Motor neuron (in vitro differentiated cells): ENCODE results near the gene ORAI2. TPM values are rescaled to one million over a fixed set of nuclear protein-coding genes. Genes with fewer than 3 reads are reported as not detected.

Experiments used
- ATAC-seq, 8 experiments: fragments of 200-7000 bp; cut with Tn5 transposase; replicated peaks in 6 of 8; 2 replicates each; pipeline ENCODE4 v1.8.0; 2021; ENCODE audit warnings: mild to moderate bottlenecking in 8 of 8, moderate library complexity in 8 of 8
- H3K27ac ChIP-seq, 2 donors: fragments of 250-450 bp; sonication (Bioruptor Pico); 2 replicates each; pipeline ENCODE4 v1.9.0; 2021; ENCODE audit warnings: antibody characterized with exemption in 2 of 2, mild to moderate bottlenecking in 2 of 2, moderate library complexity in 1 of 2
- H3K4me1 ChIP-seq, 2 donors: fragments of 250-450 bp; sonication (Bioruptor Pico); replicated peaks in 1 of 2; 2 replicates each; pipeline ENCODE4 v1.6.1; 2021; ENCODE audit warnings: antibody characterized with exemption in 2 of 2, mild to moderate bottlenecking in 2 of 2, moderate library complexity in 1 of 2
- H3K4me3 ChIP-seq, 5 donors: fragments of 250-450 bp; sonication (Bioruptor Pico); 2 replicates each; pipeline ENCODE4 v1.9.0; 2021; ENCODE audit warnings: antibody characterized with exemption in 5 of 5, mild to moderate bottlenecking in 5 of 5, moderate library complexity in 4 of 5
- WGBS, 10 experiments: fragments of 450-650 bp; shearing (Covaris generic); methylation state at CpG; one replicate each; pipeline ENCODE4 v1.0.0; 2022; 5-methylcytosine and 5-hydroxymethylcytosine counted together
- in situ Hi-C, 9 experiments: fragments of 400-800 bp; cut with MboI; loops; one replicate each; pipeline ENCODE4 v1.15.0; 2021; ENCODE audit warnings: low sequenced_read_pairs in 9 of 9, low pct_unique_long_range_greater_than_20kb in 2 of 9; ENCODE audit not compliant: unreplicated experiment in 9 of 9
- total RNA-seq, 8 experiments: library from RNA; unstranded; fragments of 300-600 nt; gene quantifications; 2 replicates each; pipeline versions ENCODE4 v1.2.3 to v1.2.4, GENCODE V29; 2022

Gene ORAI2
- total RNA-seq, 8 experiments from 2014 or later = 5.4 to 45.0 (median 21.4) TPM

DNA sequence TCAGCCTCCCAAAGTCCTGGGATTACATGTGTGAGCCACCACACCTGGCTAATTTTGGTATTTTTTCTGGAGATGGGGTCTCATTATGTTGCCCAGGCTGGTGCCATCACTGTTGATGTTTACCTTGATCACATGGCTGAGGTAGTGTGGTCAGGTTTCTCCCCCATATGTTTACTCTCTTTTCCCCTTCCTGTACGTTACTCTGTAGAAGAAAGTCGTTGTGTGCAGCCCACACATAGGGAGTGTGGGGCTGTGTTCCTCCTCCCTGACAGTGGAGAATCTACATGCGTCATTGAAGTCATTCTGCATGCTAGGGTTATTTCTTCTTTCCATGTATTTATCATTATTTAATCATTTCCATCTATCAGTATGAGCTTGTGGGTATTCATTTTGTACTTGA, 16.3 kb upstream of the ORAI2 start:
- 70 to 100% (median 84%) methylated on average over 1 to 3 of the region's 3 CpGs; no CpG with 5 or more reads in 3 of the 10 experiments for WGBS, 10 experiments
- H3K27ac ChIP-seq = no peak overlapping the region
- no peak overlapping the region for H3K4me3 ChIP-seq
- H3K4me1 ChIP-seq = no peaks in the 10 kb centered on the region
- ATAC-seq = no peak
- in situ Hi-C loops = no loop called here

DNA sequence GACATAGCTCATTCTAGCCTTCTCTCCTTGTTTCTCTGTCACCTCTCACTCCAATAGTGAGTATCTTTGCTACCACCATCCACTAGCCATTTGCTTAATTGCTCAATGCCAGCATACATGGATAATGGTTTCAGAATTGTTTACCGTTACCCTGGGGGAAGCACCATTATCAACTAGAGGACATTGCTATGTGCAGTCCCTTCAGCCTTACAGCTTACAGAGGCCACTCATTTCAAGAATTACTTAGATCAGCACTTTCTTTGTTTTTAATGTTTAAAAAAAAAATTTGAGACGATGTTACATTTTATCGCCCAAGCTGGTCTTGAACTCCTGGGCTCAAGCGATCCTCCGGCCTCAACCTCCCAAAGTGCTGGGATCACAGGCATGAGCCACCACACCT, 14.8 kb upstream of the ORAI2 start:
- in situ Hi-C loops = no loop called here
- ATAC-seq = peak in 1 of 8 experiments; percentile 88
- Histone ChIP-seq H3K4me1 (no peaks in the 10 kb centered on the region), H3K27ac (no peak overlapping the region), H3K4me3 (no peak overlapping the region)
- WGBS, 10 experiments = 96 to 100% (median 100%) methylated on average over 2 to 5 of the region's 5 CpGs; no CpG with 5 or more reads in 5 of the 10 experiments

DNA sequence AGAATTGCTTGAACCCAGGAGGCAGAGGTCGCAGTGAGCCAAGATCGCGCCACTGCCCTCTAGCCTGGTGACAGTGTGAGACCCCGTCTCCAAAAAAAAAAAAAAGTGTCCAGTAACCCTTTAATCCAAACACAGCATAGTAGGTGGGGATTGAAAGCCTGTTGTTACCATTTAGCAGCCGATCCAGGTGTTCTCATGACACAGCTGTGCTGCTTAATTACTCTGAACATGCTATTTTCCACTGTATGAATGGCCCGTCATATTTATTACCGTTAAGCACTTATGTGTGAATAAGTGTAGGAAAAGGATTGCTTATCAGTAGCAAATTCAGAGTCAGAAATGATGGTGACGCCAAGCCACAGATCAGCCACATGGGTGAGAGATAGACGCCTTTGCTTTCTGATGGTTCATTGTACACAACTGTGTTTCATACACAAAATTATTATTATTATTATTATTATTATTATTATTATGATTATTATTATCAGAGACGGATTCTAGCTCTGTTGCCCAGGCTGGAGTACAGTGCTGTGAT, 11.6 kb upstream of the ORAI2 start:
- H3K4me3 ChIP-seq = no peak overlapping the region
- peaks cover 0 to 2% of the 10 kb centered on the region in 2 donors for H3K4me1 ChIP-seq
- WGBS, 10 experiments = 70 to 100% (median 93%) methylated on average over 2 to 9 of the region's 10 CpGs; no CpG with 5 or more reads in 3 of the 10 experiments
- H3K27ac ChIP-seq = no peak overlapping the region
- ATAC-seq = no peak
- in situ Hi-C loops = no loop called here

- ATAC-seq = peak in 5 of 8 experiments; percentile 29 to 47 (median 46)
Measured at GRCh38 chr7:102424129-102424551, 9.2 kb upstream of the ORAI2 start.

DNA sequence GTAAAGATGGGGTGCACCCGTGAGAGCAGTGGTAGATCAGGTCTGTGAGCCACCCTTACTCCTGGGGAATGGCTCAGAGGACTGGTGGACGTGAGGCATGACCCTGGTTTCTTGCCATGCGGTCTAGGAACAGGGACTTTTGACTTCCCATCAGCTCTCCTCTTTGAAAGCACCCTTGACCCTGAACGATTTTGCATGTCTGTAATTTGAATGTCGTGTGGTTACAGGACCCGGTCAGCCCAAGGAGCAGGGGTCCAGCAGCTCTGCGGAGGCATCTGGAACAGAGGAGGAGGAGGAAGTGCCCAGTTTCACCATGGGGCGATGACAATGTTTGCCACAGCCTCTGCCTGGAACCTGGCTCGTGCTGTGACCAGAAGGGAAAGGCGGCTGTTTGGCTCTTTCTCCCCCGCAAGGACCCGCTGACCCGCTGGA, 8.6 kb upstream of the ORAI2 start:
- WGBS, 10 experiments = 80 to 100% (median 94%) methylated on average over 1 to 3 of the region's 13 CpGs; no CpG with 5 or more reads in 5 of the 10 experiments
- in situ Hi-C loops = no loop called here
- Histone ChIP-seq H3K4me1 (peaks cover 0 to 2% of the 10 kb centered on the region in 2 donors), H3K4me3 (no peak overlapping the region), H3K27ac (peak overlapping the region in 1 of 2 donors; percentile 52)
- ATAC-seq = no peak

More at GRCh38 chr7:102424129-102424551, 9.2 kb upstream of the ORAI2 start:
- Histone ChIP-seq H3K27ac (peak overlapping the region in 1 of 2 donors; percentile 52), H3K4me1 (peaks cover 0 to 2% of the 10 kb centered on the region in 2 donors), H3K4me3 (no peak overlapping the region)
- 47 to 64% (median 62%) methylated on average over 2 to 8 of the region's 12 CpGs; no CpG with 5 or more reads in 7 of the 10 experiments for WGBS, 10 experiments
- in situ Hi-C loops = no loop called here

DNA sequence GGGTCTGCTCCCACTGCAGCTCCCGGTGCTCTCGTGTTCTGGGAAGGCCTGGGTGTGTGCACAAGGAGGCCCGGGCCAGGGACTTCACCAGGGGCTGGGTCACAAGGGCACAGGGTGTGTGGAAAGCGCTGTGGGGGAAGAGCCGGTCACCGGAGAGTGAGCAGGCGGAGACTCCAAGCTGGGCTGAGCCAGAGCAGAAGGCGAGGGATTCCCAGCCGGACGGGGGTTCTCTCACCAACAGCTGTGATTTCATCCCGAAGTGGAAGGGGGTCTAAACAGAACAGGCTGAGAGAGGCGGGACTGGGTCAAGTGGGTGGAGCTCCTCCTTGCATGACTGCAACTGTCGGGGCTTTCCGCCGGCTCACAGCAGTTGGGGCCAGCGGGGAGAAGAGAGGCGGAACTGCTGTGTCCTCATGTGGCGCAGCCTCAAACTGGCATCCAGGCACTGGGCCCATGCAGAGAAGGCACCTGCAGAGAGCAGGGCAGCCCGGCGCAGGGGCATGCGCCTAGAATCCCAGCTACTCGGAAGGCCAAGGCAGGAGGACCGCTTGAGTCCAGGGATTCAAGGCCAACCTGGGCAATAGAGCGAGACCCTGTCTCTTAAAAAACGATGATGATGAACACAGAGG, 7.6 kb upstream of the ORAI2 start:
- whole genome bisulfite sequencing, 10 experiments = 45 to 94% (median 66%) methylated on average over 1 to 7 of the region's 25 CpGs; no CpG with 5 or more reads in 4 of the 10 experiments
- no peak overlapping the region for H3K4me3 ChIP-seq
- in situ Hi-C loops = no loop called here
- H3K27ac ChIP-seq = peak overlapping the region in 1 of 2 donors; percentile 19
- peak in 7 of 8 experiments; percentile 13 to 82 (median 70) for ATAC-seq
- peaks cover 0 to 2% of the 10 kb centered on the region in 2 donors for H3K4me1 ChIP-seq

GRCh38 chr7:102426268-102427018, 6.9 kb upstream of the ORAI2 start:
- H3K4me1 ChIP-seq = peaks cover 2 to 6% of the 10 kb centered on the region in 2 donors
- H3K4me3 ChIP-seq = no peak overlapping the region
- WGBS, 10 experiments = 72 to 100% (median 93%) methylated on average over 3 to 10 of the region's 16 CpGs; no CpG with 5 or more reads in 3 of the 10 experiments
- in situ Hi-C loops = no loop called here
- no peak overlapping the region for H3K27ac ChIP-seq
- no peak for ATAC-seq

- 83 to 100% (median 100%) methylated on average over 1 to 4 of the region's 5 CpGs; no CpG with 5 or more reads in 5 of the 10 experiments for WGBS, 10 experiments
- ATAC-seq = no peak
- Histone ChIP-seq H3K4me3 (no peak overlapping the region), H3K4me1 (peaks cover 7 to 12% of the 10 kb centered on the region in 2 donors), H3K27ac (no peak overlapping the region)
- in situ Hi-C loops = no loop called here
Measured at GRCh38 chr7:102427019-102427405, 6.4 kb upstream of the ORAI2 start.

DNA sequence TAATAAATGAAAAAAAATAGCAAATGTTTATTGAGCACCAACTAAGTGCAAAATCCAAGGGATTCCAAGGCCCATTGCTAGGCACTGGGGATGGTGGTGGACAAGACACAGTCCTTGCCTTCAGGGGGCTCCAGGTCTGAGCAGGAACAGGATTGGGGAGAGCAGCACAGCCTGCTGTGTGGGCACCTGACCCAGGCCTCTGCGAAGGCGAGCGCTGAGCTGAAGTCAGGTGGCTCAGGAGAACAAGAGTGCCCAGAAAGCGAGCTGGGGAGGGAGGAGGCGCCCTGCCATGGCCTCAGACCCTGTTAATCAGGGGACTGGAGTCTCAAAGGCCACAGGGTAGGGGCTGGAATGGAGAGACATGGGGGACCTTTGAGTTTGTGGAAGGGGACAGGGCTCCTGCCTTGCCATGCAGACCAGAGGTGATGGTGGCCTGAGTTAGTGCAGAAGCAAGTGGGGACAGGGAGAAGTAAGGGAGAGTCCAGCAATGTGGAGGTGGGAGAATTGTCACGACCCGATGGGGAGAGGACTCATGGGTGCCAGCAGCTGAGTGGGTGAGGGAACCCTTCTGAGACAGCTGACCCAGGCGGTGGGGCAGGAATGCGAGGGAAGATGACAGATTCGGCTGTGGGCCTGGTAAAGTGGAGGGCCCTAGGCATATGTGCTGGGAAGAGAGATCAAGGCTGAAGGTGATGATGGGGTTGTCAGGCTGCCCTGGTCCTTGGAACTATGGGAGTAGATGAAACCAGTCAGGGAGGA, 4.1 kb upstream of the ORAI2 start:
- in situ Hi-C loops = no loop called here
- H3K4me1 ChIP-seq = peaks cover 18% of the 10 kb centered on the region in 2 donors
- H3K27ac ChIP-seq = no peak overlapping the region
- 86 to 100% (median 95%) methylated on average over 2 to 5 of the region's 10 CpGs; no CpG with 5 or more reads in 2 of the 10 experiments for WGBS, 10 experiments
- no peak for ATAC-seq
- H3K4me3 ChIP-seq = no peak overlapping the region

DNA sequence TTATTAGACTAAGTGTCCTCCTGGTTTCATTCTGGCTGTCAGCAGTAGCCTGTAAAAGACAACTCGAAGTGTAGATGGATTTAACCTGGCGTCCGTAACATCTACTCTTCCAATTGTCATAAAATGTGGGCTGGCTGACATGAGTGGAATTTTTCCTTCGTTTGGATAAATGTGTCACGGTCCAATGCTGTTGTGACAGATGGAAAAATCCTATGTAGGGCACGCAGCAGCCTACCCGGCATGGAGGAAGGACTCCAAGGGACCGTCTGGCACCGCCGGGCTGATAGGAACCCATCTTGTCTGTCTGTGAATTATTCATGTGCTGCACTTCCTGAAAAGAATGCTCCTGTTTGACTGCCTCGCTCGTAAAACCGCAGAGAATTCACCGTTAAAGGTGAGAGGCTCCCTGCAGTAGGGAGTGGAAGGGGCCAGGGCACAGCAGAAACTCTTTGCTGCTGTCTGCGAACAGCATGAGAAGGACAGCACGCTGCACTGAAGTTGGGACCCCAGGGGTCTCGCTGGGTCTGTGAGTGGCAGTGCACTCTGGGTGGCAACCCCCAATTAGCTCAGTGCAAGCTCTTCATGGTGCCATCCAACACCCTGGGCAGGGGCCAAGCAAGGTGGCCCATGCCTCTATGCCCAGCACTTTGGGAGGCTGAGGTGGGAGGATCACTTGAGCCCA, 1.6 kb upstream of the ORAI2 start:
- Histone ChIP-seq H3K27ac (peak overlapping the region; percentile 14 to 38), H3K4me1 (peaks cover 23 to 27% of the 10 kb centered on the region in 2 donors), H3K4me3 (no peak overlapping the region)
- in situ Hi-C loops = no loop called here
- ATAC-seq = peak in 2 of 8 experiments; percentile 3 to 7
- WGBS, 10 experiments = 30 to 100% (median 45%) methylated on average over 1 to 13 of the region's 17 CpGs; no CpG with 5 or more reads in 1 of the 10 experiments

GRCh38 chr7:102432442-102433218, 745 bp upstream of the ORAI2 start:
- 34 to 80% (median 65%) methylated on average over 1 to 12 of the region's 27 CpGs; no CpG with 5 or more reads in 4 of the 10 experiments for WGBS, 10 experiments
- ATAC-seq = peak in 7 of 8 experiments; percentile 3 to 56 (median 48)
- H3K27ac ChIP-seq = peak overlapping the region; percentile 82 to 91
- in situ Hi-C loops = no loop called here
- peaks cover 23 to 27% of the 10 kb centered on the region in 2 donors for H3K4me1 ChIP-seq
- peak overlapping the region; percentile 62 to 87 (median 75) for H3K4me3 ChIP-seq
